Activated naive CD8-positive, alpha-beta T cell treated with anti-CD3 and anti-CD28 coated beads, Interleukin-2, amount 10 ng/mL, durations not matched to agents 7 days and 5 days (primary cell): ENCODE results near the gene HOXA13. TPM values are rescaled to one million over a fixed set of nuclear protein-coding genes. Genes with fewer than 3 reads are reported as not detected.

Source experiments
- ATAC-seq: fragments of 150-1000 bp; cut with Tn5 transposase; one replicate; pipeline ENCODE4 v1.10.0; 2021; ENCODE audit warnings: low read depth, moderate library complexity
- POLR2A ChIA-PET: fragments of 350-600 bp; sonication (Branson Sonifier 250); formaldehyde crosslinking; loops from one replicate; lab custom pipeline; 2021; ENCODE audit warnings: antibody characterized with exemption; lab: Charles Lee
- DNase-seq: peaks from one replicate; pipeline ENCODE4 v3.0.0; 2021
- H3K27ac Mint-ChIP-seq: one replicate; pipeline ENCODE4 v1.8.0; 2022; ENCODE audit warnings: mild to moderate bottlenecking, mixed read lengths
- H3K27me3 Mint-ChIP-seq: one replicate; pipeline ENCODE4 v1.8.0; 2022; ENCODE audit warnings: mild to moderate bottlenecking, moderate library complexity, mixed read lengths
- H3K36me3 Mint-ChIP-seq: one replicate; pipeline ENCODE4 v1.8.0; 2021; ENCODE audit warnings: mild to moderate bottlenecking, mixed read lengths
- H3K4me1 Mint-ChIP-seq: one replicate; pipeline ENCODE4 v1.8.0; 2021; ENCODE audit warnings: mixed read lengths
- H3K4me3 Mint-ChIP-seq: one replicate; pipeline ENCODE4 v1.8.0; 2022; ENCODE audit warnings: mild to moderate bottlenecking, moderate library complexity, mixed read lengths
- H3K9me3 Mint-ChIP-seq: one replicate; pipeline ENCODE4 v1.8.0; 2021; ENCODE audit warnings: mixed read lengths
- total RNA-seq, 2 experiments: library from RNA; stranded (reverse); gene quantifications; one replicate each; pipeline ENCODE4 v1.2.3, GENCODE V29; 2021

HOXA13 gene
- total RNA-seq, 2 experiments from 2014 or later = not detected

- H3K27me3 Mint-ChIP-seq = peaks cover 88% of the 10 kb centered on the region
- POLR2A ChIA-PET = interaction anchor here (0.6 kb wide), 1 partner anchor 16 kb away, joined by 3 read pairs; no protein-coding TSS in a partner anchor
- H3K4me1 Mint-ChIP-seq = peaks cover 9% of the 10 kb centered on the region
- no peaks in the 10 kb centered on the region for H3K9me3 Mint-ChIP-seq
- no peak for ATAC-seq
- peak overlapping the region; percentile 76 for H3K27ac Mint-ChIP-seq
- DNase-seq = peak; percentile 43
- peaks cover 5% of the 10 kb centered on the region for H3K36me3 Mint-ChIP-seq
- H3K4me3 Mint-ChIP-seq = peak overlapping the region; percentile 25
These were observed 33.1 kb downstream of the HOXA13 start for GRCh38 chr7:27166531-27167505.

GRCh38 chr7:27165996-27166530, 33.8 kb downstream of the HOXA13 start:
- Mint-ChIP-seq H3K4me1 (peaks cover 7% of the 10 kb centered on the region), H3K4me3 (peak overlapping the region; percentile 56), H3K36me3 (peaks cover 5% of the 10 kb centered on the region), H3K9me3 (no peaks in the 10 kb centered on the region), H3K27ac (peak overlapping the region; percentile 83), H3K27me3 (peaks cover 84% of the 10 kb centered on the region)
- ATAC-seq (no peak), DNase-seq (no peak)
- POLR2A ChIA-PET = interaction anchor here (0.6 kb wide), 1 partner anchor 15 kb away, joined by 3 read pairs; no protein-coding TSS in a partner anchor

- peak within 1 kb of the TSS; percentile 56 for H3K4me3 Mint-ChIP-seq
- peaks cover 5% of the 10 kb centered on the region for H3K36me3 Mint-ChIP-seq
- H3K9me3 Mint-ChIP-seq = no peaks in the 10 kb centered on the region
- POLR2A ChIA-PET = no interaction called here
- H3K27ac Mint-ChIP-seq = peak within 1 kb of the TSS; percentile 83
- ATAC-seq = no peak
- peaks cover 9% of the 10 kb centered on the region for H3K4me1 Mint-ChIP-seq
- DNase-seq = peak; percentile 39
- peaks cover 80% of the 10 kb centered on the region for H3K27me3 Mint-ChIP-seq
These were observed 34.5 kb downstream of the HOXA13 start, which contains the start of gene HOXA9 for GRCh38 chr7:27165089-27165995. HOXA9 (minus strand) TSS chr7:27165537; CDS start chr7:27165457, 80 bp downstream.

GRCh38 chr7:27164367-27165088, 35.4 kb downstream of the HOXA13 start:
- Mint-ChIP-seq H3K36me3 (peaks cover 5% of the 10 kb centered on the region), H3K4me1 (peaks cover 10% of the 10 kb centered on the region), H3K4me3 (no peak overlapping the region), H3K27ac (peak overlapping the region; percentile 54), H3K27me3 (peaks cover 84% of the 10 kb centered on the region), H3K9me3 (no peaks in the 10 kb centered on the region)
- POLR2A ChIA-PET = no interaction called here
- DNase-seq = no peak
- no peak for ATAC-seq

- no peak for DNase-seq
- ATAC-seq = no peak
- POLR2A ChIA-PET = no interaction called here
- H3K4me3 Mint-ChIP-seq = no peak overlapping the region
- H3K9me3 Mint-ChIP-seq = no peaks in the 10 kb centered on the region
- peaks cover 86% of the 10 kb centered on the region for H3K27me3 Mint-ChIP-seq
- peaks cover 9% of the 10 kb centered on the region for H3K4me1 Mint-ChIP-seq
- peaks cover 5% of the 10 kb centered on the region for H3K36me3 Mint-ChIP-seq
- H3K27ac Mint-ChIP-seq = peak overlapping the region; percentile 21
These were observed 35.9 kb downstream of the HOXA13 start for GRCh38 chr7:27164045-27164366.

- peaks cover 1% of the 10 kb centered on the region for H3K36me3 Mint-ChIP-seq
- H3K4me3 Mint-ChIP-seq = no peak overlapping the region
- no peak for DNase-seq
- POLR2A ChIA-PET = no interaction called here
- ATAC-seq = no peak
- peaks cover 85% of the 10 kb centered on the region for H3K27me3 Mint-ChIP-seq
- peak overlapping the region; percentile 21 for H3K27ac Mint-ChIP-seq
- H3K9me3 Mint-ChIP-seq = no peaks in the 10 kb centered on the region
- peaks cover 12% of the 10 kb centered on the region for H3K4me1 Mint-ChIP-seq
These were observed 36.4 kb downstream of the HOXA13 start for GRCh38 chr7:27163288-27164044.

- POLR2A ChIA-PET = no interaction called here
These were observed 37.2 kb downstream of the HOXA13 start for GRCh38 chr7:27162561-27163287.

GRCh38 chr7:27161721-27162560, 38.0 kb downstream of the HOXA13 start:
- no peak overlapping the region for H3K27ac Mint-ChIP-seq
- POLR2A ChIA-PET = no interaction called here
- H3K9me3 Mint-ChIP-seq = no peaks in the 10 kb centered on the region
- ATAC-seq (no peak), DNase-seq (no peak)
- H3K27me3 Mint-ChIP-seq = peaks cover 85% of the 10 kb centered on the region
- no peaks in the 10 kb centered on the region for H3K36me3 Mint-ChIP-seq
- H3K4me1 Mint-ChIP-seq = peaks cover 18% of the 10 kb centered on the region
- no peak overlapping the region for H3K4me3 Mint-ChIP-seq

More at GRCh38 chr7:27162561-27163287, 37.2 kb downstream of the HOXA13 start:
- Mint-ChIP-seq H3K4me3 (no peak overlapping the region), H3K36me3 (peaks cover 1% of the 10 kb centered on the region), H3K9me3 (no peaks in the 10 kb centered on the region), H3K27me3 (peaks cover 85% of the 10 kb centered on the region), H3K4me1 (peaks cover 18% of the 10 kb centered on the region), H3K27ac (no peak overlapping the region)
- ATAC-seq (no peak), DNase-seq (no peak)

- Mint-ChIP-seq H3K4me3 (peak overlapping the region; percentile 71), H3K9me3 (no peaks in the 10 kb centered on the region), H3K27ac (no peak overlapping the region), H3K4me1 (peaks cover 17% of the 10 kb centered on the region), H3K36me3 (no peaks in the 10 kb centered on the region), H3K27me3 (peaks cover 83% of the 10 kb centered on the region)
- DNase-seq = no peak
- no peak for ATAC-seq
- POLR2A ChIA-PET = interaction anchor here (1.4 kb wide), 1 partner anchor 791 kb away, joined by 4 read pairs; no protein-coding TSS in a partner anchor
These were observed 38.6 kb downstream of the HOXA13 start for GRCh38 chr7:27161214-27161720.

GRCh38 chr7:27160546-27161213, 39.2 kb downstream of the HOXA13 start:
- H3K4me1 Mint-ChIP-seq = peaks cover 16% of the 10 kb centered on the region
- ATAC-seq (peak; percentile 69), DNase-seq (peak; percentile 88)
- POLR2A ChIA-PET = interaction anchor here (1.4 kb wide), 1 partner anchor 791 kb away, joined by 4 read pairs; no protein-coding TSS in a partner anchor
- peaks cover 84% of the 10 kb centered on the region for H3K27me3 Mint-ChIP-seq
- no peaks in the 10 kb centered on the region for H3K9me3 Mint-ChIP-seq
- H3K27ac Mint-ChIP-seq = no peak overlapping the region
- H3K36me3 Mint-ChIP-seq = no peaks in the 10 kb centered on the region
- peak overlapping the region; percentile 71 for H3K4me3 Mint-ChIP-seq
